ENCODE data around the gene ZNF701.

The ZNF701 gene

DNA sequence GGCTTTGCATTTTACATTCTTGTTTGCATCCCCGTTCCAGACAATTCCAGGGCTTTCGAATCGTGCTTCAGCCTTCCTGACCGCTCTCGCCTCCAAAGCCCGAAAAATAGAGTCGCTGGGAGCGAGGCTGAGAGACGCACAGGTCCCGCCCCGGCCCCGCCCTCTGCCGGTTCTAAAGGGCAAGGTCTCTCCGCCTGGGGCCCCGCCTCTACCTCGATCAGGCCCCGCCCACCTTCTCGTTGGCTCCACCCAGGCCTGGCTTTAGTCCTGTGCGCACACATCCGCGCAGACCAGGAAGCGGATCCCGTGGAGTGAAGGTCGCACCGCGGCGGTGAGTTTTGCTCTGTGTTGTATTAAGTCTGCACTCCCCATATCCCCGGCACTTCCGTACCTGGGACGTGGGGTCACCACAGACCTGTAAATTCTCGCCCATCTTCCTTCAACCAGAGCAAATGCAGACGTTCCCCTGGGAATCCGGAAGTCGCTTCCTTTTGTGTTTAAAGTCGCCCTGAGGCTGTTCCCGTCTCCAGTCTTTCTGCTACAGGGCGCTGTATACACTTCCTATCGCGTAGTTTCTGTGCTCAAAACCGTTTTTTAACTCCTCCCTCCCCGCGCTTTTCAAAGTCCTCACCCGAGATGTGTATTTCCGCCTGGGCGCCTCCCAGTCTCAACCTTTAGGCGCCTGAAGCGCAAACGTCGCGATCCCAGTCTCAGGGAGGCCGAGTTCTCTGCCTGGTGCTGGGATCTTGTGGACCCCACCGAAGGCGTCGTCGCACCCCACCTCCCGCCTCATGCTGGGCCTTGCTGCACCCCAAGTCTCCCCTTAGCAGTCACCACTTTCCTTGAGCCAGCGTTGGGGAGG lies at the start of gene ZNF701:
Gene ZNF701 (plus strand): TSS at position 288 of the 862 bp plus-strand sequence. CDS start 3,861 bp downstream, outside the sequence.
- Histone ChIP-seq H3K9me3 (ENCODE audit: control insufficient read depth, low read length) (no peaks in the 10 kb centered on the region), H3K4me2 (ENCODE audit: low read length) (peak within 1 kb of the TSS; percentile 87), H2AFZ (peak within 1 kb of the TSS; percentile 75), H3K4me1 (no peaks in the 10 kb centered on the region), H3K36me3 (ENCODE audit: control insufficient read depth, insufficient read depth, low read length) (no peaks in the 10 kb centered on the region), H3K9ac (no peak within 1 kb of the TSS), H3K4me3 (ENCODE audit: low read depth, low read length) (peak within 1 kb of the TSS; percentile 68), H3K27ac (peak within 1 kb of the TSS; percentile 39), H3K27me3 (ENCODE audit: control insufficient read depth, insufficient read depth, low read length) (no peaks in the 10 kb centered on the region), H3K79me2 (no peaks in the 10 kb centered on the region)
- peak; percentile 6 for TF ChIP-seq CTCF (IDR thresholded peaks at IDR 0.05)

DNA sequence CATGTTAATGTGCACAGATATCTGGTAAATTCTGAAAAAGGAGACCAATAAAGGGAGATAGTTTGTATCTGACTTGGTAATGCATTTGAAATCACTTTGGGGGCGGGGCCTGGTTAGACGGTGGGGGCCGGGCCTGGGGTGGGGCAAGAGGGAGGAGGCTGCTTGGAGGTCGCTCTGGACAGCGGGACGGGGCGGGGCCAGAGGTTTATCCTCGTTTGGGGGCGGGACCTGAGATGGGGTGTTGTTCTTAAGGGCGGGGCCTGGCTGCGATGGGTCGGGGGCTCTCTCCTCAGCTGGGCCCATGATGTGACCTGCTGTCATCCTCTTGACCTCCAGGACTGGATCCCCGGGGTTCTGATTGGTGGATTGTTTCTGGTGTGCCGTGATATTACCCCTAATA lies 47.5 kb upstream of the ZNF701 start:
- Histone ChIP-seq H3K9me3 (ENCODE audit: control insufficient read depth, low read length) (no peaks in the 10 kb centered on the region), H3K27ac (no peak overlapping the region), H3K36me3 (ENCODE audit: control insufficient read depth, insufficient read depth, low read length) (no peaks in the 10 kb centered on the region), H2AFZ (no peak overlapping the region), H3K4me1 (no peaks in the 10 kb centered on the region), H3K4me2 (ENCODE audit: low read length) (no peak overlapping the region), H3K9ac (no peak overlapping the region), H3K4me3 (ENCODE audit: low read depth, low read length) (no peak overlapping the region), H3K79me2 (no peaks in the 10 kb centered on the region), H3K27me3 (ENCODE audit: control insufficient read depth, insufficient read depth, low read length) (no peaks in the 10 kb centered on the region)
- TF ChIP-seq CTCF (IDR thresholded peaks at IDR 0.05) = no peak

DNA sequence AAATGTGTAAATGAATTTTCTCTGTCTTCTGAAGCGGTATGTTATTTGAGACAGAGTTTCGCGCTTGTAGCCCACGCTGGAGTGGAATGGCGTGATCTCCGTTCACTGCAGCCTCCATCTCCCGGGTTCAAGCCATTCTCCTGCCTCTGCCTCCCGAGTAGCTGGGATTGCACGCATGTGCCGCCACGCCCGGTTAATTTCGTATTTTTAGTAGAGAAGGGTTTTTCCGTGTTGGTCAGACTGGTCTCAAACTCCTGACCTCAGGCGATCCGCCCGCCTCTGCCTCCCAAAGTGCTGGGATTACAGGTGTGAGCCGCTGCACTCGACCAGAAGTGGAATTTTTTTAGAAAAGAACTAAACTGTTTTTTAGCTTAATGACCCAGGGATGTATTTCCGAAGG lies 46.0 kb upstream of the ZNF701 start:
- Histone ChIP-seq H3K36me3 (ENCODE audit: control insufficient read depth, insufficient read depth, low read length) (no peaks in the 10 kb centered on the region), H3K4me2 (ENCODE audit: low read length) (no peak overlapping the region), H3K9me3 (ENCODE audit: control insufficient read depth, low read length) (no peaks in the 10 kb centered on the region), H3K27ac (no peak overlapping the region), H2AFZ (no peak overlapping the region), H3K79me2 (peaks cover 3% of the 10 kb centered on the region), H3K4me1 (no peaks in the 10 kb centered on the region), H3K27me3 (ENCODE audit: control insufficient read depth, insufficient read depth, low read length) (no peaks in the 10 kb centered on the region), H3K4me3 (ENCODE audit: low read depth, low read length) (no peak overlapping the region), H3K9ac (no peak overlapping the region)
- TF ChIP-seq CTCF (IDR thresholded peaks at IDR 0.05) = no peak

DNA sequence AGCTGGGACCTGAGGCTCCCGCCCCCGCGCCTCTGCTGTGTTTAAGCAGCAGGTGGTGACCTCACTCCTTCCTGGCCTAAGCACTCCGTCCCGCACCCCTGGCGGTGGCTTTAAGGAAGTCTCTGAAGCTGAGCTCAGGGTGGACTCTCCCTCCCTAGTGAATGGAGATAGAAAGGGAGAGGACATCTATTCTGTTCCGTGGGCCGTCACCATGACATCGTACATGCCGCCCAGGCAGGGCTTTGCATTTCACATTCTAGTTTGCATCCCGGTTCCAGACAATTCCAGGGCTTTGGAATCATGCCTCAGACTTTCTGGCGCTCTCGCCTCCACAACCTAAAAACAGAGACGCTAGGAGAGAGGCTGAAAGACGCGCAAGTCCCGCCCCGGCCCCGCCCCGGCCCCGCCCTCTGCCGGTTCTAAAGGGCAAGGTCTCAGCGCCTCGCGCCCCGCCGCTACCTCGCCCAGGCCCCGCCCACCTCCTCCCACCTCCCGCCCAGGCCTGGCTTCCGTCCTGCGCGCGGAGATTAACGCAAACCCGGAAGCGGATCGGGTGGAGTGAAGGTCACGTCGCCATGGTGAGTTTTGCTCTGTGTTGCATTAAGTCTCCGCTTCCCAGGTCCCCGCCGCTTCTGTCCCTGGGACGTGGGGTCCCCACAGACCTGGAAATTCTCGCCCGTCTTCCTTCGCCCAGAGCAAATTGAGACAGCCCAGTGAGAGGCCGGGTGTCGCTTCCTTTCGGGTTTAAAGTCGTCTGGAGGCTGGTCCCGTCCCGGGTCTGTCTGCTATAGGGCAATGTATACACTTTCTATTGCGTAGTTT lies 42.7 kb upstream of the ZNF701 start, which contains the start of gene ZNF808:
Gene ZNF808 (plus strand): TSS at position 535 of the 822 bp plus-strand sequence. CDS start 15,617 bp downstream, outside the sequence.
- H3K9me3 ChIP-seq (ENCODE audit: control insufficient read depth, low read length) = no peaks in the 10 kb centered on the region
- H3K4me2 ChIP-seq (ENCODE audit: low read length) = peak within 1 kb of the TSS; percentile 95
- peak within 1 kb of the TSS; percentile 84 for H3K27ac ChIP-seq
- TF ChIP-seq CTCF (IDR thresholded peaks at IDR 0.05) = peak; percentile 35
- H3K36me3 ChIP-seq (ENCODE audit: control insufficient read depth, insufficient read depth, low read length) = no peaks in the 10 kb centered on the region
- peak within 1 kb of the TSS; percentile 85 for H2AFZ ChIP-seq
- H3K4me1 ChIP-seq = no peaks in the 10 kb centered on the region
- no peaks in the 10 kb centered on the region for H3K27me3 ChIP-seq (ENCODE audit: control insufficient read depth, insufficient read depth, low read length)
- peak within 1 kb of the TSS; percentile 42 for H3K9ac ChIP-seq
- H3K4me3 ChIP-seq (ENCODE audit: low read depth, low read length) = peak within 1 kb of the TSS; percentile 78
- H3K79me2 ChIP-seq = peaks cover 14% of the 10 kb centered on the region
